NT2/D1 (cell line): Measurements from ENCODE around the gene YWHAH.

Experiments used
- DNase-seq: peaks from one replicate; pipeline ENCODE4 v3.0.0-alpha.2; 2011; ENCODE audit warnings: low read depth, low spot score
- H3K27me3 ChIP-seq: 2 replicates; pipeline ENCODE4 v1.6.0; 2011; ENCODE audit warnings: mild to moderate bottlenecking; ENCODE audit not compliant: insufficient read length, insufficient read depth
- H3K36me3 ChIP-seq: 2 replicates; pipeline ENCODE4 v1.6.1; 2011; ENCODE audit warnings: mild to moderate bottlenecking, low read length, mixed read lengths; ENCODE audit not compliant: insufficient read depth, insufficient read length
- H3K4me1 ChIP-seq: 2 replicates; pipeline ENCODE4 v1.5.1; 2011; ENCODE audit not compliant: insufficient read depth, insufficient read length
- H3K4me3 ChIP-seq: 2 replicates; pipeline ENCODE4 v1.5.1; 2011; ENCODE audit warnings: low read depth; ENCODE audit not compliant: insufficient read length
- H3K9ac ChIP-seq: 2 replicates; pipeline ENCODE4 v1.6.0; 2011; ENCODE audit warnings: low read depth; ENCODE audit not compliant: insufficient read length
- H3K9me3 ChIP-seq: 2 replicates; pipeline ENCODE4 v1.5.1; 2011; ENCODE audit warnings: mild to moderate bottlenecking, low read length; ENCODE audit not compliant: insufficient read depth
- SUZ12 ChIP-seq: IDR thresholded peaks from 2 replicates; pipeline ENCODE4 v1.6.1; 2011; ENCODE audit not compliant: insufficient read length, insufficient read depth; ENCODE audit errors: extremely low read depth
- YY1 ChIP-seq: IDR thresholded peaks from 2 replicates; pipeline ENCODE4 v1.6.1; 2011; ENCODE audit not compliant: insufficient read length, insufficient read depth
- ZNF274 ChIP-seq: IDR thresholded peaks from 2 replicates; pipeline ENCODE4 v1.6.1; 2011; ENCODE audit warnings: mild to moderate bottlenecking, low read depth, low read length

YWHAH gene

DNA sequence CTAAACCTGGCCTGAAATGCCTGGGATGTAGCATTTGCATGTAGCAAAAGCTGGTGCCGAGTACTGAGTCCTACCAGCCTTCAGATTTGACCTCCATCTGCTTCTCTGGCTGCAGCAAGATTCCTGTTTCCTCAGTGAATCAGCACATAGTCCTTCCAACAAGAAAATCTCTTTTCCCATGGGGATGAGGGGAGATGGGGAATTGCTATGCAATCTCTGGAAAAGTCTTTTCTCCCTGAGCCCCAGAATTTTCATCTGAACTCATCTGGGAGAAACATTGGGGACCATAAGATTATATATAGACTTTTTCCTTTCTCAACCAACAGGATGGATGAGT lies 32.0 kb upstream of the YWHAH start:
- H3K9ac ChIP-seq, result no peak overlapping the region
- TF ChIP-seq SUZ12 (no peak), YY1 (no peak), ZNF274 (no peak)
- no peak overlapping the region for H3K4me3 ChIP-seq
- H3K27me3 ChIP-seq, result no peaks in the 10 kb centered on the region
- DNase-seq, result no peak
- no peaks in the 10 kb centered on the region for H3K9me3 ChIP-seq
- H3K36me3 ChIP-seq, result peaks cover 6% of the 10 kb centered on the region
- H3K4me1 ChIP-seq, result no peaks in the 10 kb centered on the region

DNA sequence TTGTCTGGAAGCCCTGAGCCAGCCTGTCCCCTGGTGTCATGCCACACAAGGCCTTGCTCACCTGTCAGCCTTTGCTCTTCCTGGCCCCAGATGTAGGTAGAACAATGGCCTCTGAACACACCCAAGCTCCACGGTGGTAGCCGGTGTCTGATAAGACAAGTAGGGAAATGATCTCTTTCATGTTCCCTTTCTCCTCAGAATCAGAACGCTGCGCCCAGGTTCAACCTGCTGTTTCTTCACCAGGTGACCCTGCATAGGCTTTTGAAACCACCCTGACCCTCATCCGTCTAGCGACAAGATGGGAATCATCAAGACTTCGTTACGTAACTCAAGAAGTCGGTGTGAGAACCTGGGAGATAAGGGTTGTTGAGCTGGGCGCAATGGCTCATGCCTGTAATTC lies 28.7 kb upstream of the YWHAH start:
- Histone ChIP-seq H3K9ac (no peak overlapping the region), H3K4me3 (no peak overlapping the region)

DNA sequence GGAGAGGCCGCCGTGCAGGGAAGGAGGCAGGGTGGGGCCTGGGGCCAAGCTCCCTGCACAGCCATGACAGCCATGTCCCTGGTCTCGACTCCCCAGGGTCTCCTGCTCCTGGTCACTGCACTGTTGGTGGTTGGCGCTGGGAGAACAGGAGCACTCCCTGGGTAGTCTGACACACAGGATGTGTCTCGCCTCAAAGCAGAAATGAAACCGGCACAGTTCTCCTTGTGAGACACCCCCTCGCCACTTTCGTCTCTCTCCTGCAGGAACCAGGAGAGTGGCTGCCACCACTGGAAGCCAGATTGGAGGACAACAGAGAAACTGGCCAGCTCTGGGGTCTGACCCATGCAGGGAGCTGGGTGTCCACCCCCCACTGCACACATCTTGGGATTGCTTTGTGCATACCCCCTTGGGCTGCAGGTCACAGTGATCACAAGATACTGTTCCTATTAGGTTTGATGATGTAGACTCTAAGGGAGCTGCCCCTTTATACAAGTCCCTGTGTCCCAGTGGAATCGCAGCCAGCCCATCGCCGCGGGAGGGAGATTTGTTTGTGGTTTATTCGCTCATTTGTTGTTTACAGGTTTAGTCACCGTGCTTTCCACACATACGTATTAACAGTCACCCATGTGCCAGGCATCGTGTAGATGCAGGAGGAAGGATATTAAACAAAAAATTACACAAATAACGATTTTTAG lies 27.0 kb upstream of the YWHAH start:
- Histone ChIP-seq H3K27me3 (no peaks in the 10 kb centered on the region), H3K9ac (no peak overlapping the region), H3K4me1 (peaks cover 9% of the 10 kb centered on the region), H3K9me3 (no peaks in the 10 kb centered on the region), H3K36me3 (no peaks in the 10 kb centered on the region), H3K4me3 (no peak overlapping the region)
- no peak for TF ChIP-seq ZNF274
- TF ChIP-seq YY1, result no peak
- TF ChIP-seq SUZ12, result no peak
- no peak for DNase-seq

More for the DNA sequence above, 28.7 kb upstream of the YWHAH start:
- Histone ChIP-seq H3K36me3 (no peaks in the 10 kb centered on the region), H3K4me1 (peaks cover 9% of the 10 kb centered on the region), H3K27me3 (no peaks in the 10 kb centered on the region), H3K9me3 (no peaks in the 10 kb centered on the region)
- no peak for DNase-seq
- TF ChIP-seq SUZ12 (no peak), ZNF274 (no peak), YY1 (no peak)

DNA sequence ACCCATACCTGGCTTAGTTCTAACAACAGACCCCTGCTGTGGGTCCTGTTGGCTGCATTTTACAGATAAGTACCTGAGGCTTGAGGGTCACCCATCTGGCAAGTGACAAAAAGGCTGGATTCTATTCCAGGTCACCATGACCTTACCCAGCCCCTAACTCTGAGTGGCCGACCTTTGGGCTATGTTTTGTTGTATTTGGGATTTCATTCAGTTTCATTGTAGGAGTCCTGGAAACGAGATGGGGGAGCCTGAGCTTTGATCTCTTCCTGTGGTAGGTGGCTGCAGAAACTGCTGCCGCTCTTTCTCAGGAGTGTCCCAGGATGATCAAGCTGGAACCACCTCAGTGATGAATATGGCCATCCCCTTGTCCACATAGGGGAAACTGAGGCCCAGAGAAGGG lies 24.6 kb upstream of the YWHAH start:
- H3K9ac ChIP-seq, result no peak overlapping the region
- no peak for DNase-seq
- TF ChIP-seq ZNF274 (no peak), SUZ12 (no peak), YY1 (no peak)
- peaks cover 9% of the 10 kb centered on the region for H3K4me1 ChIP-seq
- H3K27me3 ChIP-seq, result no peaks in the 10 kb centered on the region
- no peak overlapping the region for H3K4me3 ChIP-seq
- no peaks in the 10 kb centered on the region for H3K36me3 ChIP-seq
- H3K9me3 ChIP-seq, result no peaks in the 10 kb centered on the region

DNA sequence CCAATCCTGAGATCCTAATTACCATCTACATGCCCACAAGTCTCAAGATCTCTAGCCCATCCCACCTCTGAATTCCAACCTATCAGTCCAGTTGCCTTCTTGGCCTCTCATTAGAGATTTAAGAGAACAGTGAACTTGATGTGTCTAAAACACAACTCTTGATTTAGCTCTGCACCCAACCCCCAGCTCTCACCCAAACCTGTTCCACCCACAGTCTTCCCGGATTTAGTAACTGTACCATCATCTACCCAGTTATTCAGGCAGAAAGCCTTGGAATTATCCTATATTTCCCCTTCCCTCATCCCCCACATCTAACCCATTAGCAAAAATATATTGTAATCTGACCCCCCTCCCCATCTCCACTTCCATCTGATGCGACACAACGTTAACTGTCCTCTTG lies 24.0 kb upstream of the YWHAH start:
- TF ChIP-seq YY1, result no peak
- TF ChIP-seq SUZ12, result no peak
- no peak for TF ChIP-seq ZNF274
- Histone ChIP-seq H3K36me3 (no peaks in the 10 kb centered on the region), H3K9me3 (no peaks in the 10 kb centered on the region), H3K4me3 (no peak overlapping the region), H3K4me1 (peaks cover 9% of the 10 kb centered on the region), H3K27me3 (no peaks in the 10 kb centered on the region), H3K9ac (no peak overlapping the region)
- no peak for DNase-seq

DNA sequence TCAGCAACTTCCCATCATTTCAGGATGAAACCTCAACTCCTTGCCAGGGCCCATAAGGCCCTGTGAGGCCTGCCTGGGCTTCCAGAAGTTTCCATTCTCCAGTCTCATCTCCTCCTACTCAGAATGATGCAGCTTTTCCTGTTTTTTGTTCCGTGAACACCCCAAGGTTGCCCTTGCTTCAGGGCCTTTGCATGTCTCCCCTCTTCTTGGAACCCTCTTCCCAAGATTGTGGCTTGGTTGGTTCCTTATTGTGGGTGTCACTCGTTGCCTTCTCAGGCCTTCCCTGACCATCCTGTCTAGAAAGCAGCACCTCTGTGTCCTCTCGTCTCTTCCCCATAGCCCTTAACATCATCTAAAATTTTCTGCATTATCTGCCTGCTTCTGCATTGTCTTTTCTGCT lies 23.2 kb upstream of the YWHAH start:
- no peaks in the 10 kb centered on the region for H3K36me3 ChIP-seq
- H3K4me3 ChIP-seq, result no peak overlapping the region
- H3K4me1 ChIP-seq, result peaks cover 9% of the 10 kb centered on the region
- H3K27me3 ChIP-seq, result no peaks in the 10 kb centered on the region
- H3K9ac ChIP-seq, result no peak overlapping the region
- H3K9me3 ChIP-seq, result no peaks in the 10 kb centered on the region
- no peak for TF ChIP-seq YY1
- no peak for DNase-seq

DNA sequence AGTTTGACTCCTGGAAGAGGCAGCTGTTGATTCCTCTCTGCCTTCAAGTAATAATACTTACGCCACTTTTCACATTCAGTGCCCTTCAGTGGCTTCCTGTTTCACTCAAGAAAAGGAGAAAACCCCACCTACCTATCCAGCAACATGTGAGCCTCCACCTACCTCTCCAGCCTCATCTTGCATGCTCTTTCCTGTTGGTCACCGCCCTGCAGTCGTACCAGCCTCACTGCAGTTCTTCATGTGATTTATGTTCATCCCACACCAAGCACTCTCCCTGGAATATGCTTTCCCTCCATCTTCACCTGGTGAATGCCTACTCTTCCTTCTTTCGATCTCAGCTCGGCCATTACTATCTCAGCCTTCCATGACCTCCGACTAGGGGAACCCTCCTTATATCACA lies 21.8 kb upstream of the YWHAH start:
- Histone ChIP-seq H3K36me3 (no peaks in the 10 kb centered on the region), H3K9ac (no peak overlapping the region), H3K4me3 (no peak overlapping the region), H3K4me1 (peaks cover 9% of the 10 kb centered on the region), H3K9me3 (no peaks in the 10 kb centered on the region), H3K27me3 (no peaks in the 10 kb centered on the region)
- no peak for TF ChIP-seq YY1
- DNase-seq, result no peak

DNA sequence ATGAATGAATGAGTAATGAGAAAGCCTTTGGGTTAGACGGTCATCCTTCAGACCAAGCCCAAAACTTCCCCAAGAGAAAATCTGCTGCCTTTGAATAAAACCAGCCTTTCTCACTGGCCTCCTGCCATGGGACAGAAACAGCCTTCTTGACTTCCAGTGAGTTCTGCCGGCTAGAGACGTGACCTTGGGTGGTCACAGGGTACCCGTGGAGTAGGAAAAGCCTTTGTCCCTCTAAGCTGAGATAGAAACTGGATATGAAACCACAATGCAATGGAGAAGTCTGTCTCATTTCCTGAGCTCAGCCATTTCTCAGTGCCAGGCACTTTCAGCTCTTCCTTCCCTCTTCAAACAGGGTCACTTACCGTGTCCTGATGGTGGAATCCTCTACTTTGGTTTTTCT lies 21.2 kb upstream of the YWHAH start:
- H3K36me3 ChIP-seq, result no peaks in the 10 kb centered on the region

More for the DNA sequence above, 21.2 kb upstream of the YWHAH start:
- no peak for DNase-seq
- Histone ChIP-seq H3K4me3 (no peak overlapping the region), H3K4me1 (peaks cover 9% of the 10 kb centered on the region), H3K9me3 (no peaks in the 10 kb centered on the region), H3K9ac (no peak overlapping the region), H3K27me3 (no peaks in the 10 kb centered on the region)
- TF ChIP-seq ZNF274, result no peak
- no peak for TF ChIP-seq SUZ12
